Mesendoderm (in vitro differentiated cells): ENCODE measurements around the gene SLC49A3.

Experiments used
- DNase-seq: peaks from one replicate; pipeline ENCODE4 v3.0.0; 2013
- H2AK5ac ChIP-seq: 2 replicates; pipeline ENCODE4 v1.6.1; 2013; ENCODE audit warnings: low read length, inconsistent platforms
- H2BK120ac ChIP-seq: 2 replicates; pipeline ENCODE4 v1.6.1; 2013; ENCODE audit warnings: low read depth, mild to moderate bottlenecking, low read length, moderate library complexity, mixed read lengths
- H2BK15ac ChIP-seq: replicated peaks from 2 replicates; pipeline ENCODE4 v1.6.1; 2013; ENCODE audit warnings: low read depth, mild to moderate bottlenecking, moderate library complexity
- H2BK5ac ChIP-seq: 2 replicates; pipeline ENCODE4 v1.6.1; 2013; ENCODE audit warnings: low read length, inconsistent platforms
- H3K18ac ChIP-seq: 2 replicates; pipeline ENCODE4 v1.6.1; 2013; ENCODE audit warnings: mild to moderate bottlenecking, low read length, mixed read lengths
- H3K23ac ChIP-seq: one replicate; pipeline ENCODE4 v1.6.1; 2013; ENCODE audit warnings: low read length
- H3K27ac ChIP-seq: 2 replicates; pipeline ENCODE4 v1.5.1; 2013; ENCODE audit warnings: low read depth, mild to moderate bottlenecking, inconsistent platforms, low read length, moderate library complexity
- H3K27me3 ChIP-seq: 2 replicates; pipeline ENCODE4 v1.6.1; 2013; ENCODE audit warnings: low read length, control low read depth, mild to moderate bottlenecking, inconsistent platforms; ENCODE audit not compliant: insufficient read depth, poor library complexity
- H3K36me3 ChIP-seq: 2 replicates; pipeline ENCODE4 v1.6.1; 2013; ENCODE audit warnings: low read length, inconsistent platforms; ENCODE audit not compliant: control insufficient read depth, insufficient read depth
- H3K4ac ChIP-seq: one replicate; pipeline ENCODE4 v1.6.1; 2013; ENCODE audit warnings: low read depth, mild to moderate bottlenecking, low read length, moderate library complexity
- H3K4me1 ChIP-seq: 2 replicates; pipeline ENCODE4 v1.6.1; 2013; ENCODE audit warnings: low read depth, low read length, inconsistent platforms; ENCODE audit not compliant: control insufficient read depth
- H3K4me2 ChIP-seq: 2 replicates; pipeline ENCODE4 v1.6.1; 2013; ENCODE audit warnings: low read length
- H3K4me3 ChIP-seq: 2 replicates; pipeline ENCODE4 v1.5.1; 2013; ENCODE audit warnings: mild to moderate bottlenecking, low read length
- H3K56ac ChIP-seq: one replicate; pipeline ENCODE4 v1.6.1; 2013; ENCODE audit warnings: low read length
- H3K79me1 ChIP-seq: 2 replicates; pipeline ENCODE4 v1.6.1; 2013; ENCODE audit warnings: low read length, inconsistent platforms
- H3K79me2 ChIP-seq: 2 replicates; pipeline ENCODE4 v1.6.1; 2013; ENCODE audit warnings: mild to moderate bottlenecking, low read length; ENCODE audit not compliant: control insufficient read depth, insufficient read depth
- H3K9ac ChIP-seq: 2 replicates; pipeline ENCODE4 v1.6.1; 2013; ENCODE audit warnings: low read length, inconsistent platforms
- H4K5ac ChIP-seq: one replicate; pipeline ENCODE4 v1.6.1; 2013; ENCODE audit warnings: low read length
- H4K8ac ChIP-seq: one replicate; pipeline ENCODE4 v1.6.1; 2013; ENCODE audit warnings: low read depth, mild to moderate bottlenecking, control low read depth, low read length, moderate library complexity
- WGBS: extraction: QIAGEN DNeasy Blood & Tissue Kit; methylation state at CpG from one replicate; pipeline ENCODE4 v1.1.7; 2013; ENCODE audit warnings: low lambda C conversion rate, missing lambda C conversion rate; ENCODE audit not compliant: insufficient coverage; ENCODE audit errors: extremely low coverage; 5-methylcytosine and 5-hydroxymethylcytosine counted together

The SLC49A3 gene

GRCh38 chr4:656436-657337 is 32.3 kb downstream of the SLC49A3 start:
- Histone ChIP-seq H3K4me3 (no peak overlapping the region), H2BK5ac (no peak overlapping the region), H3K4me2 (no peak overlapping the region), H3K18ac (no peak overlapping the region), H3K79me1 (no peaks in the 10 kb centered on the region), H3K79me2 (no peaks in the 10 kb centered on the region), H3K27me3 (no peaks in the 10 kb centered on the region), H4K5ac (no peak overlapping the region), H3K4me1 (no peaks in the 10 kb centered on the region), H3K27ac (no peak overlapping the region), H3K36me3 (no peaks in the 10 kb centered on the region), H3K23ac (no peak overlapping the region), H2BK120ac (no peak overlapping the region), H2AK5ac (no peak overlapping the region), H3K4ac (no peak overlapping the region), H3K56ac (no peak overlapping the region), H4K8ac (no peak overlapping the region), H2BK15ac (no peak overlapping the region), H3K9ac (no peak overlapping the region)
- DNase-seq: no peak
- WGBS: no CpG with 5 or more reads among the region's 58 CpGs

- Histone ChIP-seq H3K4me3 (no peak overlapping the region), H3K23ac (no peak overlapping the region), H3K9ac (no peak overlapping the region), H2AK5ac (no peak overlapping the region), H2BK5ac (no peak overlapping the region), H3K4me2 (no peak overlapping the region), H3K36me3 (no peaks in the 10 kb centered on the region), H4K8ac (no peak overlapping the region), H3K18ac (no peak overlapping the region), H2BK15ac (no peak overlapping the region), H4K5ac (no peak overlapping the region), H3K56ac (no peak overlapping the region), H2BK120ac (no peak overlapping the region), H3K27me3 (no peaks in the 10 kb centered on the region), H3K79me2 (no peaks in the 10 kb centered on the region), H3K27ac (no peak overlapping the region), H3K4me1 (no peaks in the 10 kb centered on the region), H3K4ac (no peak overlapping the region), H3K79me1 (no peaks in the 10 kb centered on the region)
- no peak for DNase-seq
- no CpG with 5 or more reads among the region's 26 CpGs for WGBS
Measured at GRCh38 chr4:655464-656151, 33.3 kb downstream of the SLC49A3 start.

- Histone ChIP-seq H4K5ac (no peak overlapping the region), H3K4me2 (no peak overlapping the region), H3K56ac (no peak overlapping the region), H3K79me1 (no peaks in the 10 kb centered on the region), H2BK5ac (no peak overlapping the region), H3K23ac (no peak overlapping the region), H3K27me3 (no peaks in the 10 kb centered on the region), H3K4me1 (no peaks in the 10 kb centered on the region), H3K4ac (no peak overlapping the region), H3K79me2 (no peaks in the 10 kb centered on the region), H2AK5ac (no peak overlapping the region), H4K8ac (no peak overlapping the region), H3K18ac (no peak overlapping the region), H2BK120ac (no peak overlapping the region), H3K36me3 (no peaks in the 10 kb centered on the region), H3K4me3 (no peak overlapping the region), H3K27ac (no peak overlapping the region), H2BK15ac (no peak overlapping the region), H3K9ac (no peak overlapping the region)
- no CpG with 5 or more reads among the region's 17 CpGs for WGBS
- DNase-seq: no peak
Measured at GRCh38 chr4:654871-655463, 34.0 kb downstream of the SLC49A3 start.

GRCh38 chr4:654503-654845 is 34.5 kb downstream of the SLC49A3 start:
- H3K4me3 ChIP-seq: no peak overlapping the region
- no peak overlapping the region for H2BK120ac ChIP-seq
- H4K5ac ChIP-seq: no peak overlapping the region
- H3K4me2 ChIP-seq: no peak overlapping the region
- H3K27me3 ChIP-seq: no peaks in the 10 kb centered on the region
- no peaks in the 10 kb centered on the region for H3K36me3 ChIP-seq
- H2BK5ac ChIP-seq: no peak overlapping the region
- no peak overlapping the region for H3K27ac ChIP-seq
- H3K56ac ChIP-seq: no peak overlapping the region
- H3K23ac ChIP-seq: no peak overlapping the region
- H3K79me1 ChIP-seq: no peaks in the 10 kb centered on the region
- no peak for DNase-seq
- no peak overlapping the region for H2BK15ac ChIP-seq
- no peaks in the 10 kb centered on the region for H3K79me2 ChIP-seq
- no peaks in the 10 kb centered on the region for H3K4me1 ChIP-seq
- no CpG with 5 or more reads among the region's 17 CpGs for WGBS
- H3K18ac ChIP-seq: no peak overlapping the region
- H4K8ac ChIP-seq: no peak overlapping the region
- no peak overlapping the region for H2AK5ac ChIP-seq
- no peak overlapping the region for H3K9ac ChIP-seq
- H3K4ac ChIP-seq: no peak overlapping the region

GRCh38 chr4:653831-654502 is 35.0 kb downstream of the SLC49A3 start:
- Histone ChIP-seq H3K18ac (no peak overlapping the region), H3K79me1 (no peaks in the 10 kb centered on the region), H2BK15ac (no peak overlapping the region), H3K23ac (no peak overlapping the region), H2AK5ac (no peak overlapping the region), H3K79me2 (no peaks in the 10 kb centered on the region), H4K5ac (no peak overlapping the region), H4K8ac (no peak overlapping the region), H2BK120ac (no peak overlapping the region), H3K56ac (no peak overlapping the region), H3K36me3 (no peaks in the 10 kb centered on the region), H3K27me3 (no peaks in the 10 kb centered on the region), H3K4me1 (no peaks in the 10 kb centered on the region), H2BK5ac (no peak overlapping the region), H3K4me2 (no peak overlapping the region), H3K4ac (no peak overlapping the region), H3K4me3 (no peak overlapping the region), H3K27ac (no peak overlapping the region), H3K9ac (no peak overlapping the region)
- WGBS: no CpG with 5 or more reads among the region's 29 CpGs
- no peak for DNase-seq
